ENCODE measurements around the gene HIC2.
"Not testable (repeated sequence)": the region's sequence is repeated elsewhere in the genome, so short reads cannot be mapped to it uniquely, and the experiment has no call there.

- not testable (repeated sequence) for TF ChIP-seq POLR2A, CTCF (IDR thresholded peaks at IDR 0.05)
Measured at GRCh38 chr22:21407139-21407538, 10.0 kb upstream of the HIC2 start.

Measured in esophagus squamous epithelium (tissue), 4 donors.